Ureter (tissue), 1 donor: ENCODE data around the gene MAP1B. TPM values are rescaled to one million over a fixed set of nuclear protein-coding genes. Genes with fewer than 3 reads are reported as not detected.

Source experiments
- DNase-seq: peaks from one replicate; pipeline ENCODE4 v3.0.0-alpha.2; 2020; ENCODE audit warnings: low spot score
- total RNA-seq: library from RNA; stranded (reverse); gene quantifications from one replicate; pipeline ENCODE4 v1.2.4, GENCODE V29; 2023
- donor health status: DM: yes; HTN: yes; CAD: no.

MAP1B gene
- total RNA-seq, 1 donor from 2014 or later, result 128 TPM

DNA sequence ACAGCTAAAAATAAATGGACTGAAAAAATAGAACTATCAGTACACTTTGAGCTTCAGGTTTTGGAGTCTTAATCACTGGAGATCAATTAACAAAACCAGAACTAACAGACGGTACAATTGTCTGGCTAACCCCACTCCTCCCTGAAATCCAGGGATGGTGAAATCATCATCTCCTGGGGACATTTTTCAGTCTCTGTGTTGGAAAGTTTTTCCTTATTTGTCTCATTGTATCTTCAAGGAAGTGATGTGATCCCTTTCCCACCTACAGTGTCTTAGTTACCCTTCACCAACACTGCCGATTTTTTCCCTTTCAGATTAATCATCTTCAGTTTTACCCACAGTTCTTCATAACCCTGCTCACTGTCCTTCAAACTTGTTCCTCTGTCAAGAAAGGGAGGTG lies 81.9 kb downstream of the MAP1B start:
- no peak for DNase-seq

DNA sequence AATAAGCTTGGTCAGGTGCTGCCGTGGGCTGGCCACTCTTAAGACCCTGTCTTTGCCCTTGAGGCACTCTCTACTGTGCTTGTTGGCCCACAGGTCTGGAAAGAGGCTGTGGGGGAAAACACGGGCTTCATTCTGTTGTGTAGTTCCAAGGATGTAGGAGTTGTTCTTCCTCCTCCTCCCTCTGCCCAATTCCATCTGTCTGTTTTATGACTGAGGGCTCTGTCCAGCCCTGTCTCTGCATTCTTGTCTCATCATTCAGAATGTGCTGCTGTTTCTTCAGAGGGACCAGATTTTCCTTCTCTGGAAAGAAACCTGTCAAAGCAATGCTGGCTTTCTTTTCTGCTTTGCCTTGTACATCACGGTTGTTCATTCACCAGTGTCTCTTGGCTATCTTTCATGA lies 84.1 kb downstream of the MAP1B start:
- no peak for DNase-seq

DNA sequence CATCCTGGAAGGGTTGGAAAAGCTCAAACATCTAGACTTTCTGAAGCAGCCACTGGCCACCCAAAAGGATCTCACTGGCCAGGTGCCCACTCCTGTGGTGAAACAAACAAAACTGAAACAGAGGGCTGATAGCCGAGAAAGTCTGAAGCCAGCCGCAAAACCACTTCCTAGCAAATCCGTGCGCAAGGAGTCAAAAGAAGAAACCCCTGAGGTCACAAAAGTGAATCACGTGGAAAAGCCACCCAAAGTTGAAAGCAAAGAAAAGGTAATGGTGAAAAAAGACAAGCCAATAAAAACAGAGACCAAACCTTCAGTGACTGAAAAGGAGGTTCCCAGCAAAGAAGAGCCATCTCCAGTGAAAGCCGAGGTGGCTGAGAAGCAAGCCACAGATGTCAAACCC lies 87.6 kb downstream of the MAP1B start:
- no peak for DNase-seq

GRCh38 chr5:72195581-72195980 lies 88.3 kb downstream of the MAP1B start:
- no peak for DNase-seq

GRCh38 chr5:72197393-72197792 lies 90.1 kb downstream of the MAP1B start:
- DNase-seq, result no peak

DNA sequence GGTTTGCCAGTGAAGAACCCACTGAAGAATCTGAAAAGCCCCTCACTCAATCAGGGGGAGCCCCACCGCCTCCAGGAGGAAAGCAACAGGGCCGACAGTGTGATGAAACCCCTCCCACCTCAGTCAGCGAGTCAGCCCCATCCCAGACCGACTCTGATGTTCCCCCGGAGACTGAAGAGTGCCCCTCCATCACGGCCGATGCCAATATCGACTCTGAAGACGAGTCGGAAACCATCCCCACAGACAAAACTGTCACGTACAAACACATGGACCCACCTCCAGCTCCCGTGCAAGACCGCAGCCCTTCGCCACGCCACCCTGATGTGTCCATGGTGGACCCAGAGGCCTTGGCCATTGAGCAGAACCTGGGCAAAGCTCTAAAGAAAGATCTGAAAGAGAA lies 92.4 kb downstream of the MAP1B start:
- DNase-seq, result no peak

DNA sequence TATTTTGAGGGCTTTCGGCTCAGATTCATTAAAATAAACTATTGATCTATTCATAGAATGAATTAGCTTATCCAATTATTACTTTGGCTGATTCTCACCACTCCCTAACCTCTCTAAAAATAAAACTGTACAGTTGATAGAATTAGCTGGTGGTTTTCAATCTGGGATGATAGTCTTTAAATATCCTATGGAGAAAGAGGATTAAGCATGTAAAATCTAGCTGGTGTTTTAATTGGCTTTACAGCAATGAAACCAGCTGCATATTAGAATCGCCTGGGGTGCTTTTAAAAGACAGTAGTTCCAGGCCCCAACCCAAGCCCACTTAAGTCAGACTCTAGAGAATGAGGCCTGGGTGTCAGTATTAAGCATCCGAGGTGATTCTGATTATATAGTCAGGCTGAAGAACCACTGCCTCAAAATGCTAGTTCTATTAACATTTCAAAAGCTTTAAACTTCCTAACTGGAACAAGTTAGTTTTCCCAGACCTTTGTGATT lies 95.1 kb downstream of the MAP1B start:
- no peak for DNase-seq

- DNase-seq, result no peak
Measured at GRCh38 chr5:72203251-72203845, 96.1 kb downstream of the MAP1B start.

DNA sequence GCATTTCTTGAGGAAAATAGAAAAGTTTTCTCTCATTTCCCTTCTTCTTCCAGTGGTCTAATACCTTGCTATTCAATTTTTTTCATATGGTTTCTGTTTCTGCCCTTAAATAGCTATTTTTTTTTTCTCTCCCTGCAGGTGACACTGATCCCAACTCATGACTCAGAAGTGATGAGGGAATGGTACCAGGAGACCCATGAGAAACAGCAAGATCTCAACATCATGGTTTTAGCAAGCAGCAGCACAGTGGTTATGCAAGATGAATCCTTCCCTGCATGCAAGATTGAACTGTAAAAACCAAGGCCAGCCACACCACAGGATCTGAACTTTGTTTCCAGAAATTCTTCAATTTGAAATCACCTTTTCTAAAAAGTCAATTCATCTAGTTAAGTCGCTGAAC lies 97.7 kb downstream of the MAP1B start:
- no peak for DNase-seq

GRCh38 chr5:72205431-72206009 lies 98.2 kb downstream of the MAP1B start:
- DNase-seq, result no peak

DNA sequence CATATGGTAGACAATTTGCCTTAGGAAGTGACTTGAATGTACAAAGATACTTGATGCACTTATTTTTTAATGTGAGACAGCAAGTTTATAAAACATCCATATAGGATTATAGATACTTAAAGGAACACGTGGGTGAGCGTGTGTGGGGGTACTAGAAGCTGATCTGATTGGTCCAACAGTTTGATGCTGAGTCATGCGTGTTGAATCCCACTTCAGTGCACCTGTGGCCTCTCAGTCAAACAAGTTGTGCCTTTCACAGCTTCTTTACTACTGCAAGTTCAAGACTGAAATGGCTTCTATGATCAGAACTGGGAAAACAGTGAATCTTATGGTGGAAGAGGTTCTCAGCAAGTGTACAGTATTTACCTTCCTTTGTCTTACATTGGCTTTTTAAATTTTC lies 98.9 kb downstream of the MAP1B start:
- DNase-seq, result no peak

- no peak for DNase-seq
Measured at GRCh38 chr5:72206994-72207393, 99.7 kb downstream of the MAP1B start.

GRCh38 chr5:72208324-72208926 lies 101.2 kb downstream of the MAP1B start:
- no peak for DNase-seq

GRCh38 chr5:72209147-72210115 lies 102.2 kb downstream of the MAP1B start:
- DNase-seq, result peak; percentile 53

DNA sequence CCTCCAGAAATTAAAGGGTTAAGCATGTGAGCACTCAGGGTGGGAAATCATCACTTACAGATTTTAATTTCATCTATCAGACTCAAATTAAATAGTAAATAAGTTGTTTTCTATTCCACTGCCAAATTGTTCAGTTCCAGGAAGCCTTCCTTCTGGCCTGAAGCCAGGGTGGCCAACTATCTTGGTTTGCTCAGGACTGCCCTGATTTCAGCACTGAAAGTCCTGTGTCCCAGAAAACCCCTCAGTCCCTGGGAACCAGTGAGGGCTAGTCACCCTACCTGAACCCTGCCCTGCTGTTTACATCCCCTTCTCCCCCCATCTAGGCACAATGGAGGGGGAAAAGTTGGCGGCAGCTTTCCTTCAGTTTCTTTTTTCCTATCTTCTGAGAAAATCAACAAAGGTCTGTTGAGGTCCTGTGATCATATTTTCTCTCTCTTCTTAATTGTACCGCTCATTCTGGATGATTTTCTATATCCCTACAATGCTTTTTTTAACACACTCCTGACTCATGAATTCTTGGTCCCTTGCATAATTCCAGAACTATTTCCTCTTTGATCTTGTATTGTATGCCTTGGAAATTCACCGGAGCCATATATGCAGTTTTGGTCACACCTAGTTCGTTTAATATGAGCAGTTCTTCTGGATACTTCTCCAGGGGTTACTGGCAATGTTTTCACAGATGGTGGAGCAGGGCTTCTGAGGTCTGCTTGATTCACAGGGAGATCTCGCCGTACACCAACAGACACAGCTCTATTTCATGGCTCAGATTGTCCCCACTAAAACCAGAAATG lies 103.8 kb downstream of the MAP1B start:
- peak; percentile 59 for DNase-seq

DNA sequence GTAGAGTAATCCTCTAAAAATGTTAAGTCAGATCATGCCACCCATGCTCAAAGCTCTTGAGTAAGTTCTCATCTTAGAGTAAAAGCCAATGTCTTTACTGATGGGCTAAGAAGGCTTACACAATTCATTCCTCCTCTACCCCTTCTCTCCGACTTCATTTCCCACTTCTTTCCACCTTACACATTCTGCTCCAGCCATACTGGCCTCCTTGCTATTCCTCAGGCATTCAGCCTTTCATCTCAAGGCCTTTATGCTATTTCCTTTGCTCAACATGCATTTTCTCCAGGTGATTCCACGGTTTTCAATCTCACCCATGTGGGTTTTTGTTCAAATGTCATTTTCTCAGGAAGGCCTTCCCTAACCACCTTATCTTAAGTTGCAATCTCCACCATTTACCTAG lies 104.9 kb downstream of the MAP1B start:
- DNase-seq, result no peak

GRCh38 chr5:72213482-72213881 lies 106.2 kb downstream of the MAP1B start:
- DNase-seq, result no peak

DNA sequence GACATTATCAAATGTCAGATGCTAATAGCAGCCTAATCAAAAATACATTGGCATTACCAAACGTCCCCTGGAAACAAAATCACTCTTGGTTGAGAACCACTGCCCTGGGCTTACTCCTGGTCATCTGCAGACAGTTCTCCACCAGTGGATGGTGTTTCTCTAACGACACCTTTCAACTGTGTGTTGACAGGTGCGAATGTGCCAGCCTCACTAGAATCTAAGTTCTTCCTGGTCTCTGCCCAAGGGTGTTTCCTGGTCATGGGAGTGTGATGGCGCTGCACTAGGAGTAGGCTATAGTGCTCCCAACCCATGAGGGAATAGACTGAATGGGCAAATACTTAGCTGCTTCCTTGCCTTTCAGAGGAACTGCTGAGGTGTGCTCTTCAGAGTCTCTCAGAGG lies 106.9 kb downstream of the MAP1B start:
- no peak for DNase-seq

- DNase-seq, result no peak
Measured at GRCh38 chr5:72216756-72217155, 109.5 kb downstream of the MAP1B start.

GRCh38 chr5:72221099-72221498 lies 113.8 kb downstream of the MAP1B start:
- DNase-seq, result no peak

DNA sequence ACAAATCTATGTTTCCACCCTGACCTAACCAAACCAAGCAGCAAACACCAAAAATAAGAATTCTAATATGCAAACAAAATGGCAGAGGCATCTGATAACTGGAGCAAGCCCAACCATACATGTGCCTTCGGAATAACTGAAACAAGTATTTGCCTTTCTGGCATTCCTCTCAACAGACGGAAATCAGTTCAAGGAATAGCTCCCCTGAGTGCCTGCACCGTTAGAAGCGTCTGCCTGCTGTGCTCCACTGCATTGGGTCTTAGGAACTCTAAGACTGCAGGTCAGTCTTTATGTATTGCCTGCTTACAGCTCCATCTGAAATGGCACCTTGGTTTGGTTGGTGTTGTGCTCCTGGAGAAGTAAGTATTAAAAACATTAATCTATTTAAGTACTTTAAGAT lies 114.3 kb downstream of the MAP1B start:
- no peak for DNase-seq

DNA sequence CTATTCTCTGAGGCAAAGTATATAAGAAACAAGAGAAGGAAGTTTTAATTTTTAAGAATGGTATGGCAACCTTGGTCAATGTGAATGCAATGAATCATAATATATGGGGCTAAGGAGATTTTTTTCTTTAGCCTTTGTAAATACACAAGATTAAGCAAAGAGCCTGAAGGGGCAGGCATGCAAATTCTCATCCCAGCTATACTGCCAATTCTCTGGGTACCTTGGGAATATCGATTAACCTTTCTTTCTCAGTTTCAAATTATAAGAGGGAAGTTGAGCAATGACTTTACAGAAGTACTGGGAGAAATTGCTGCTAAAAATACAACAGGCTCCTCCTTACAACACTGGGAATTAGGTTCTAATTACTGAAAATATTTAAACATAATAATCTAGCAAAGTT lies 115.2 kb downstream of the MAP1B start:
- DNase-seq, result no peak
